K562 (cell line): ENCODE results near the gene SERPINB2. TPM values are rescaled to one million over a fixed set of nuclear protein-coding genes. Genes with fewer than 3 reads are reported as not detected.
A peak's percentile ranks its signal among the peaks of the same experiment; 100 is the strongest.

Source experiments
- ATAC-seq: fragments of 200-7000 bp; cut with Tn5 transposase; 3 replicates; pipeline ENCODE4 v1.9.1; 2020; ENCODE audit warnings: moderate library complexity
- BruUV-seq: library from RNA; stranded (reverse); fragments of 400-500 nt; replicated peaks from 2 replicates; lab custom pipeline; 2021; lab: Mats Ljungman, UMichigan
- CTCF ChIA-PET: fragments of 300-600 bp; formaldehyde crosslinking; extraction: SDS; loops from one replicate; lab custom pipeline; 2021; ENCODE audit warnings: low intra/inter-chr PET ratio; lab: Yijun Ruan, JAX
- POLR2A ChIA-PET: fragments of 300-600, 350-650 bp; sonication (Branson Sonifier 250); formaldehyde crosslinking; extraction: SDS; loops from one replicate; lab custom pipeline; 2021; ENCODE audit warnings: antibody characterized with exemption, inconsistent platforms; lab: Yijun Ruan, JAX
- DNase-seq, 4 experiments: peaks; one replicate each; pipeline versions ENCODE4 v3.0.0 to v3.0.0-alpha.2; 2011 to 2018; ENCODE audit warnings: low spot score in 3 of 4, mixed read lengths in 3 of 4; ENCODE audit errors: extremely low read depth in 1 of 4
- FAIRE-seq: peaks from 2 replicates; lab custom pipeline; 2011; peaks lifted over from hg19 to GRCh38; lab: Jason Lieb, UNC
- H2AFZ ChIP-seq: 2 replicates; pipeline ENCODE4 v1.6.0; 2011; ENCODE audit warnings: low read depth, low read length, control low read depth, inconsistent platforms
- H3K27ac ChIP-seq: fragments of 200-600 bp; 3 replicates; pipeline ENCODE4 v1.8.0; 2011; ENCODE audit warnings: low read depth, mild to moderate bottlenecking, control low read depth, inconsistent platforms, low read length, moderate library complexity, mixed read lengths; ENCODE audit errors: extremely low read depth
- H3K27me3 ChIP-seq, 2 experiments: fragments of 300-600 bp in 1 of 2; 2 replicates in 1 of 2; 3 replicates in 1 of 2; pipeline versions ENCODE4 v1.6.0 to v1.8.0; 2011; ENCODE audit warnings: inconsistent platforms in 2 of 2, low read length in 2 of 2, mild to moderate bottlenecking in 1 of 2, mixed read lengths in 1 of 2, moderate library complexity in 1 of 2; ENCODE audit not compliant: control insufficient read depth in 2 of 2, insufficient read depth in 2 of 2
- H3K36me3 ChIP-seq: fragments of 300-600 bp; 3 replicates; pipeline ENCODE4 v1.8.0; 2011; ENCODE audit warnings: mild to moderate bottlenecking, low read length, inconsistent platforms; ENCODE audit not compliant: control insufficient read depth, insufficient read depth
- H3K4me1 ChIP-seq, 2 experiments: fragments of 200-600 bp in 1 of 2; replicated peaks in 1 of 2; 2 replicates in 1 of 2; 3 replicates in 1 of 2; pipeline versions ENCODE4 v1.5.1 to v1.8.0; 2011; ENCODE audit warnings: inconsistent platforms in 2 of 2, low read length in 2 of 2, mild to moderate bottlenecking in 1 of 2, mixed read lengths in 1 of 2, moderate library complexity in 1 of 2; ENCODE audit not compliant: control insufficient read depth in 2 of 2, insufficient read depth in 2 of 2
- H3K4me2 ChIP-seq: 2 replicates; pipeline ENCODE4 v1.6.1; 2011; ENCODE audit warnings: low read length, control low read depth, inconsistent platforms, mixed read lengths; ENCODE audit not compliant: insufficient read depth
- H3K4me3 ChIP-seq: fragments of 200-600 bp; sonication (generic), shearing (Covaris generic); 2 replicates; pipeline ENCODE4 v1.5.1; 2016; ENCODE audit warnings: control low read depth, inconsistent platforms
- H3K79me2 ChIP-seq: fragments of 200-600 bp; 3 replicates; pipeline ENCODE4 v1.8.0; 2011; ENCODE audit warnings: low read length, inconsistent platforms; ENCODE audit not compliant: control insufficient read depth, insufficient read depth
- H3K9ac ChIP-seq, 2 experiments: 2 replicates each; pipeline versions ENCODE4 v1.6.0 to v1.6.1; 2011; ENCODE audit warnings: low read depth in 2 of 2, low read length in 2 of 2, control low read depth in 1 of 2, inconsistent platforms in 1 of 2, mild to moderate bottlenecking in 1 of 2, mixed read lengths in 1 of 2; ENCODE audit not compliant: insufficient read depth in 1 of 2
- H3K9me1 ChIP-seq: one replicate; pipeline ENCODE4 v1.6.0; 2011; ENCODE audit warnings: inconsistent platforms, mild to moderate bottlenecking, low read length, moderate library complexity; ENCODE audit not compliant: control insufficient read depth, insufficient read depth
- H3K9me3 ChIP-seq: replicated peaks from 2 replicates; pipeline ENCODE4 v1.5.1; 2011; ENCODE audit warnings: low read depth, low read length, inconsistent platforms; ENCODE audit not compliant: control insufficient read depth, insufficient read depth
- H4K20me1 ChIP-seq: replicated peaks from 2 replicates; pipeline ENCODE4 v1.6.1; 2011; ENCODE audit warnings: low read length, inconsistent platforms, mixed read lengths; ENCODE audit not compliant: control insufficient read depth, insufficient read depth
- HIVEP1 ChIP-seq: fragments of 250-450 bp; sonication (Bioruptor Pico); IDR thresholded peaks from 2 replicates; pipeline ENCODE4 v1.4.0; 2020; ENCODE audit warnings: mild to moderate bottlenecking
- MAZ ChIP-seq, 2 experiments: fragments of 450-650 bp in 1 of 2; sonication (generic) in 1 of 2; formaldehyde crosslinking; IDR thresholded peaks in 1 of 2; conservative IDR thresholded peaks in 1 of 2; 2 replicates each; pipeline versions ENCODE4 v1.4.0 to v1.5.0; 2020; ENCODE audit warnings: mild to moderate bottlenecking in 1 of 2, missing genetic modification reagents in 1 of 2
- NRF1 ChIP-seq, 2 experiments: fragments of 450-650 bp; IDR thresholded peaks in 1 of 2; conservative IDR thresholded peaks in 1 of 2; 2 replicates each; pipeline ENCODE4 v1.6.1; 2014; ENCODE audit warnings: mild to moderate bottlenecking in 2 of 2
- PYGO2 ChIP-seq: fragments of 450-650 bp; IDR thresholded peaks from 2 replicates; pipeline ENCODE4 v1.6.1; 2016; ENCODE audit warnings: mild to moderate bottlenecking, missing genetic modification characterization, moderate library complexity, missing compliant biosample characterization
- TCF7L2 ChIP-seq: fragments of 150-350 bp; IDR thresholded peaks from 2 replicates; pipeline ENCODE4 v1.6.1; 2016; ENCODE audit warnings: low read depth, mild to moderate bottlenecking, low read length, moderate library complexity
- ZNF695 ChIP-seq: fragments of 450-650 bp; formaldehyde crosslinking; IDR thresholded peaks from 2 replicates; pipeline ENCODE4 v1.4.0; 2020; ENCODE audit warnings: mild to moderate bottlenecking, moderate library complexity
- ZNF77 ChIP-seq: fragments of 250-450 bp; sonication (Bioruptor Pico); IDR thresholded peaks from 2 replicates; pipeline ENCODE4 v1.5.0; 2020
- WGBS: fragments of 100-300 bp; shearing (Covaris generic); methylation state at CpG from one replicate; pipeline ENCODE4 v1.1.6; 2016; ENCODE audit warnings: low coverage, mixed read lengths; ENCODE audit not compliant: insufficient coverage; ENCODE audit errors: missing lambda C conversion rate; 5-methylcytosine and 5-hydroxymethylcytosine counted together
- in situ Hi-C: fragments of 300-500 bp; cut with MboI; formaldehyde crosslinking; loops from 4 replicates; pipeline ENCODE4 v1.15.0; 2018; ENCODE audit warnings: inconsistent platforms, mixed read lengths
- intact Hi-C: fragments of 100-400 bp; cut with micrococcal nuclease; formaldehyde crosslinking; loops from 2 replicates; pipeline ENCODE4 v1.14.2; 2022
- polyA plus RNA-seq, 8 experiments: library from polyadenylated mRNA; depleted of rRNA in 4 of 8; stranded (reverse) in 5 of 8; unstranded in 3 of 8; fragments of >200 nt; fragmentation: Nextera tagmentation in 2 of 8; fragmentation: Illumina TruSeq in 1 of 8; extraction: Ambion mirVana in 2 of 8; extraction: Trizol in 1 of 8; gene quantifications; 2 replicates each; pipeline versions ENCODE4 v1.2.1 to v1.2.3, GENCODE V29; 2011 to 2014; ENCODE audit warnings: inconsistent platforms in 1 of 8, missing spikeins in 1 of 8
- total RNA-seq, 7 experiments: library from RNA; depleted of rRNA in 6 of 7; stranded (reverse); fragments of >200 nt in 6 of 7; fragmentation: Illumina TruSeq in 2 of 7; extraction: Trizol in 2 of 7; gene quantifications; 2 replicates each; pipeline versions ENCODE4 v1.2.1 to v1.2.3, GENCODE V29; 2011 to 2021; ENCODE audit warnings: low replicate concordance in 1 of 7
- TF ChIP-seq, protein P1 (sequence below): fragments of 200-800 bp; sonication (Bioruptor generic); IDR thresholded peaks from 2 replicates; pipeline ENCODE4 v1.6.1; 2017; ENCODE audit warnings: missing genetic modification characterization, missing compliant biosample characterization
- TF ChIP-seq, protein P2 (sequence below), 3 experiments: IDR thresholded peaks in 2 of 3; conservative IDR thresholded peaks in 1 of 3; 2 replicates each; pipeline ENCODE4 v1.5.1; 2011 to 2012; ENCODE audit warnings: low read length in 3 of 3, mild to moderate bottlenecking in 3 of 3, control low read depth in 2 of 3, improper control_type of control experiment in 1 of 3, inconsistent platforms in 1 of 3, low read depth in 1 of 3, mixed read lengths in 1 of 3, moderate library complexity in 1 of 3; ENCODE audit not compliant: insufficient read depth in 2 of 3
- TF ChIP-seq, protein P3 (sequence below): IDR thresholded peaks from 2 replicates; pipeline ENCODE4 v1.6.1; 2011; ENCODE audit warnings: borderline replicate concordance, low read depth, mild to moderate bottlenecking, moderate library complexity, low read length; ENCODE audit not compliant: insufficient read depth, poor library complexity, severe bottlenecking

SERPINB2 gene
- total and polyA plus RNA-seq, 9 of the 15 experiments (the other 6 are each of a cell fraction or from before 2014, with no cell fraction given) = 0.03 to 0.13 (median 0.09) TPM; not detected in 5

DNA sequence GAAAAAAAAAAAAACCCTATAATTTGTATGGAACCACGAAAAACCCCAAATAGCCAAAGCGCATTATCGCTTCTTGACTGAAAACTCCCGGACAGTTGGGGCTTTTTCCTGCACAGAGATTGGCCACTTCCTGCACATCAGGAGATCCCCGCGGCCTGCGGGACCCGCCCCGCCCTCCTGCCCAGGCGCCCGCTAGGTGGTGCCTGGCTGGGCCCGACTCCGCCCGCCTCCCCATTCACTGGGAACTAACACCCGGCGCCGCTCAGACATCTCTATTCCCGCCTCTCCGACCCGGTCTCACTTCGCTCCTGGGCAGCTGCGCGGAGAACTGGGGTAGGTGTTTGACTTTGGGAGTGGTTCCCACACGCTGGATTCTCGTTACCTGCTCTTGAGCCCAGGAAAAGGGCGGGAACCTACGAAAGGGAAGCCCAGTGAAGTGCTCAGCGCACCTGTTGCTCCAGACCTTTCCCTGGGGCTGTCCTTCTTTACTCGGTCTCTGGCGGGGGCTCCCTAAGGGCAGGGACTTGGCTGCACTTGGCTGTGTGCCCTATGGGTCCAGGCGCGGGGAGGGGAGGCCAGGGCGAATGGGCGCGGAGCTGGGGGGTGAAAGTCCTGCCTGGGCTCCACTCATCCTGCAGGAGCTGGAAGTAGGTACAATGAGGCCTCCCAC, 61.7 kb downstream of the SERPINB2 start, which contains the start of gene HMSD:
Gene HMSD, plus strand, starts transcription at position 234 of the 670 bp plus-strand sequence. CDS start 4,155 bp downstream, outside the sequence.
- ATAC-seq (peak; percentile 97), DNase-seq (peak; percentile 8 to 46 (median 19)), FAIRE-seq (no peak)
- Histone ChIP-seq H4K20me1 (no peaks in the 10 kb centered on the region), H3K9me1 (no peaks in the 10 kb centered on the region), H3K79me2 (no peaks in the 10 kb centered on the region), H3K27ac (no peak within 1 kb of the TSS), H3K27me3 (no peaks in the 10 kb centered on the region), H3K4me3 (0 out of 2 replicates have a peak within 1 kb of the TSS, but pooled peaks have one; percentile 11), H2AFZ (peak within 1 kb of the TSS; percentile 68; the same call in 1 of the 2 replicates), H3K9ac (0 out of 4 replicates have a peak within 1 kb of the TSS, but pooled peaks of 1 of the 2 experiments have one; percentile 17), H3K9me3 (no peaks in the 10 kb centered on the region), H3K4me2 (peak within 1 kb of the TSS; percentile 62), H3K36me3 (no peaks in the 10 kb centered on the region), H3K4me1 (peaks cover 0 to 7% of the 10 kb centered on the region in 2 experiments; a peak in 2 of 5 replicates)
- in situ Hi-C loops (no loop called here), intact Hi-C loops (no loop called here)
- WGBS = 5% methylated on average over 13 of the region's 35 CpGs
- POLR2A ChIA-PET = no interaction called here
- CTCF ChIA-PET = no interaction called here
- BruUV-seq = no TSS peak
- TF ChIP-seq PYGO2 (tag) (no peak), TCF7L2 (no peak), MAZ (CRISPR knock-in tag; conservative IDR thresholded peaks at IDR 0.05 in 1 of 2, IDR thresholded peaks at IDR 0.05 in 1 of 2) (0 out of 4 replicates have a peak, but pooled peaks of 1 of the 2 experiments have one; percentile 47), ZNF695 (CRISPR knock-in tag) (no peak), NRF1 (conservative IDR thresholded peaks at IDR 0.05 in 1 of 2, IDR thresholded peaks at IDR 0.05 in 1 of 2) (peak; percentile 21 to 22; a peak in 1 of 4 replicates), HIVEP1 (no peak), ZNF77 (CRISPR knock-in tag) (no peak)
- TF ChIP-seq, protein P1, sequence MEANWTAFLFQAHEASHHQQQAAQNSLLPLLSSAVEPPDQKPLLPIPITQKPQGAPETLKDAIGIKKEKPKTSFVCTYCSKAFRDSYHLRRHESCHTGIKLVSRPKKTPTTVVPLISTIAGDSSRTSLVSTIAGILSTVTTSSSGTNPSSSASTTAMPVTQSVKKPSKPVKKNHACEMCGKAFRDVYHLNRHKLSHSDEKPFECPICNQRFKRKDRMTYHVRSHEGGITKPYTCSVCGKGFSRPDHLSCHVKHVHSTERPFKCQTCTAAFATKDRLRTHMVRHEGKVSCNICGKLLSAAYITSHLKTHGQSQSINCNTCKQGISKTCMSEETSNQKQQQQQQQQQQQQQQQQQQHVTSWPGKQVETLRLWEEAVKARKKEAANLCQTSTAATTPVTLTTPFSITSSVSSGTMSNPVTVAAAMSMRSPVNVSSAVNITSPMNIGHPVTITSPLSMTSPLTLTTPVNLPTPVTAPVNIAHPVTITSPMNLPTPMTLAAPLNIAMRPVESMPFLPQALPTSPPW = peak; percentile 41; the same call in 1 of the 2 replicates
- TF ChIP-seq, protein P2, sequence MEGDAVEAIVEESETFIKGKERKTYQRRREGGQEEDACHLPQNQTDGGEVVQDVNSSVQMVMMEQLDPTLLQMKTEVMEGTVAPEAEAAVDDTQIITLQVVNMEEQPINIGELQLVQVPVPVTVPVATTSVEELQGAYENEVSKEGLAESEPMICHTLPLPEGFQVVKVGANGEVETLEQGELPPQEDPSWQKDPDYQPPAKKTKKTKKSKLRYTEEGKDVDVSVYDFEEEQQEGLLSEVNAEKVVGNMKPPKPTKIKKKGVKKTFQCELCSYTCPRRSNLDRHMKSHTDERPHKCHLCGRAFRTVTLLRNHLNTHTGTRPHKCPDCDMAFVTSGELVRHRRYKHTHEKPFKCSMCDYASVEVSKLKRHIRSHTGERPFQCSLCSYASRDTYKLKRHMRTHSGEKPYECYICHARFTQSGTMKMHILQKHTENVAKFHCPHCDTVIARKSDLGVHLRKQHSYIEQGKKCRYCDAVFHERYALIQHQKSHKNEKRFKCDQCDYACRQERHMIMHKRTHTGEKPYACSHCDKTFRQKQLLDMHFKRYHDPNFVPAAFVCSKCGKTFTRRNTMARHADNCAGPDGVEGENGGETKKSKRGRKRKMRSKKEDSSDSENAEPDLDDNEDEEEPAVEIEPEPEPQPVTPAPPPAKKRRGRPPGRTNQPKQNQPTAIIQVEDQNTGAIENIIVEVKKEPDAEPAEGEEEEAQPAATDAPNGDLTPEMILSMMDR (IDR thresholded peaks at IDR 0.05 in 2 of 3, conservative IDR thresholded peaks at IDR 0.05 in 1 of 3; ENCODE audit: insufficient read depth in 2 of 3, low read depth in 1 of 3, low read length in 3 of 3) = peak in 2 of 3 experiments; percentile 19 to 31; a peak in 1 of 6 replicates
- TF ChIP-seq, protein P3, sequence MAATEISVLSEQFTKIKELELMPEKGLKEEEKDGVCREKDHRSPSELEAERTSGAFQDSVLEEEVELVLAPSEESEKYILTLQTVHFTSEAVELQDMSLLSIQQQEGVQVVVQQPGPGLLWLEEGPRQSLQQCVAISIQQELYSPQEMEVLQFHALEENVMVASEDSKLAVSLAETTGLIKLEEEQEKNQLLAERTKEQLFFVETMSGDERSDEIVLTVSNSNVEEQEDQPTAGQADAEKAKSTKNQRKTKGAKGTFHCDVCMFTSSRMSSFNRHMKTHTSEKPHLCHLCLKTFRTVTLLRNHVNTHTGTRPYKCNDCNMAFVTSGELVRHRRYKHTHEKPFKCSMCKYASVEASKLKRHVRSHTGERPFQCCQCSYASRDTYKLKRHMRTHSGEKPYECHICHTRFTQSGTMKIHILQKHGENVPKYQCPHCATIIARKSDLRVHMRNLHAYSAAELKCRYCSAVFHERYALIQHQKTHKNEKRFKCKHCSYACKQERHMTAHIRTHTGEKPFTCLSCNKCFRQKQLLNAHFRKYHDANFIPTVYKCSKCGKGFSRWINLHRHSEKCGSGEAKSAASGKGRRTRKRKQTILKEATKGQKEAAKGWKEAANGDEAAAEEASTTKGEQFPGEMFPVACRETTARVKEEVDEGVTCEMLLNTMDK = peak; percentile 70
